Stimulated activated CD8-positive, alpha-beta memory T cell treated with anti-CD3 and anti-CD28 coated beads, Interleukin-15, amount 100 ng/mL, for 48 hours (primary cell): Measurements from ENCODE around the gene LOXHD1.
A peak's percentile ranks its signal among the peaks of the same experiment; 100 is the strongest.

Source experiments
- DNase-seq, 2 donors: peaks; one replicate each; pipeline ENCODE4 v3.0.0-alpha.2; 2020; ENCODE audit warnings: low read depth in 2 of 2

Gene LOXHD1

GRCh38 chr18:46672062-46672970 lies 15.3 kb upstream of the LOXHD1 start:
- DNase-seq = no peak

- no peak for DNase-seq
Observed at GRCh38 chr18:46668694-46669093, 11.7 kb upstream of the LOXHD1 start.

GRCh38 chr18:46668135-46668534 lies 11.1 kb upstream of the LOXHD1 start:
- DNase-seq = no peak

GRCh38 chr18:46663539-46663938 lies 6.5 kb upstream of the LOXHD1 start:
- no peak for DNase-seq

- DNase-seq = no peak
Observed at GRCh38 chr18:46660957-46661749, 4.1 kb upstream of the LOXHD1 start.

- DNase-seq = no peak
Observed at GRCh38 chr18:46659484-46659883, 2.5 kb upstream of the LOXHD1 start.

GRCh38 chr18:46656326-46657114 lies 500 bp downstream of the LOXHD1 start:
- no peak for DNase-seq

GRCh38 chr18:46652372-46652771 lies 4.6 kb downstream of the LOXHD1 start:
- DNase-seq = no peak

- DNase-seq = no peak
Observed at GRCh38 chr18:46650681-46651080, 6.3 kb downstream of the LOXHD1 start.

- DNase-seq = no peak
Observed at GRCh38 chr18:46649071-46649862, 7.8 kb downstream of the LOXHD1 start.

- DNase-seq = no peak
Observed at GRCh38 chr18:46646468-46646867, 10.6 kb downstream of the LOXHD1 start.

GRCh38 chr18:46642561-46642960 lies 14.5 kb downstream of the LOXHD1 start:
- DNase-seq = no peak

GRCh38 chr18:46641917-46642316 lies 15.1 kb downstream of the LOXHD1 start:
- no peak for DNase-seq

- no peak for DNase-seq
Observed at GRCh38 chr18:46639386-46639785, 17.6 kb downstream of the LOXHD1 start.

- no peak for DNase-seq
Observed at GRCh38 chr18:46636040-46636630, 20.9 kb downstream of the LOXHD1 start.

- no peak for DNase-seq
Observed at GRCh38 chr18:46632401-46633071, 24.5 kb downstream of the LOXHD1 start.

- DNase-seq = no peak
Observed at GRCh38 chr18:46630991-46631390, 26.0 kb downstream of the LOXHD1 start.

GRCh38 chr18:46630160-46630559 lies 26.9 kb downstream of the LOXHD1 start:
- DNase-seq = peak in 1 of 2 donors; percentile 10

GRCh38 chr18:46629361-46629760 lies 27.7 kb downstream of the LOXHD1 start:
- DNase-seq = no peak

GRCh38 chr18:46628206-46628605 lies 28.8 kb downstream of the LOXHD1 start:
- no peak for DNase-seq
